Measurements from ENCODE around the gene CCDC71L. TPM values are rescaled to one million over a fixed set of nuclear protein-coding genes. Genes with fewer than 3 reads are reported as not detected.
"Not testable (repeated sequence)": the region's sequence is repeated elsewhere in the genome, so short reads cannot be mapped to it uniquely, and the experiment has no call there.

Gene CCDC71L
- total and polyA plus RNA-seq, 4 donors = 7.4 to 16.6 (median 12.3) TPM

- TF ChIP-seq FOXA2 (IDR thresholded peaks at IDR 0.05) (no peak), SP1 (IDR thresholded peaks at IDR 0.05) (no peak), TAF1 (conservative IDR thresholded peaks at IDR 0.05) (no peak), NR2F2 (IDR thresholded peaks at IDR 0.05) (no peak), GABPA (IDR thresholded peaks at IDR 0.05 in 1 of 2, conservative IDR thresholded peaks at IDR 0.05 in 1 of 2) (no peak), FOXA1 (IDR thresholded peaks at IDR 0.05) (no peak), ATF3 (IDR thresholded peaks at IDR 0.05) (no peak), REST (IDR thresholded peaks at IDR 0.05) (no peak), RXRA (IDR thresholded peaks at IDR 0.05) (no peak), HNF4G (IDR thresholded peaks at IDR 0.05) (no peak), RAD21 (IDR thresholded peaks at IDR 0.05) (no peak), CTCF (IDR thresholded peaks at IDR 0.05; ENCODE audit: low read depth, low read length, missing input control) (no peak), EGR1 (IDR thresholded peaks at IDR 0.05; ENCODE audit: low read depth in 2 of 2) (no peak), HNF4A (conservative IDR thresholded peaks at IDR 0.05) (no peak), YY1 (IDR thresholded peaks at IDR 0.05) (no peak), JUND (IDR thresholded peaks at IDR 0.05) (no peak)
- TF ChIP-seq, protein P1, sequence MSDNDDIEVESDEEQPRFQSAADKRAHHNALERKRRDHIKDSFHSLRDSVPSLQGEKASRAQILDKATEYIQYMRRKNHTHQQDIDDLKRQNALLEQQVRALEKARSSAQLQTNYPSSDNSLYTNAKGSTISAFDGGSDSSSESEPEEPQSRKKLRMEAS (IDR thresholded peaks at IDR 0.05) = no peak
- TF ChIP-seq, protein P2, sequence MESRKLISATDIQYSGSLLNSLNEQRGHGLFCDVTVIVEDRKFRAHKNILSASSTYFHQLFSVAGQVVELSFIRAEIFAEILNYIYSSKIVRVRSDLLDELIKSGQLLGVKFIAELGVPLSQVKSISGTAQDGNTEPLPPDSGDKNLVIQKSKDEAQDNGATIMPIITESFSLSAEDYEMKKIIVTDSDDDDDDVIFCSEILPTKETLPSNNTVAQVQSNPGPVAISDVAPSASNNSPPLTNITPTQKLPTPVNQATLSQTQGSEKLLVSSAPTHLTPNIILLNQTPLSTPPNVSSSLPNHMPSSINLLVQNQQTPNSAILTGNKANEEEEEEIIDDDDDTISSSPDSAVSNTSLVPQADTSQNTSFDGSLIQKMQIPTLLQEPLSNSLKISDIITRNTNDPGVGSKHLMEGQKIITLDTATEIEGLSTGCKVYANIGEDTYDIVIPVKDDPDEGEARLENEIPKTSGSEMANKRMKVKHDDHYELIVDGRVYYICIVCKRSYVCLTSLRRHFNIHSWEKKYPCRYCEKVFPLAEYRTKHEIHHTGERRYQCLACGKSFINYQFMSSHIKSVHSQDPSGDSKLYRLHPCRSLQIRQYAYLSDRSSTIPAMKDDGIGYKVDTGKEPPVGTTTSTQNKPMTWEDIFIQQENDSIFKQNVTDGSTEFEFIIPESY (IDR thresholded peaks at IDR 0.05) = no peak
- Histone ChIP-seq H3K36me3 (ENCODE audit: control insufficient read depth in 4 of 4, insufficient read depth in 3 of 4, low read depth in 1 of 4, low read length in 3 of 4) (no peaks in the 10 kb centered on the region), H3K27ac (ENCODE audit: low read depth in 1 of 2, low read length in 2 of 2) (no peak overlapping the region), H3K9ac (ENCODE audit: low read depth in 1 of 2, low read length in 2 of 2) (no peak overlapping the region), H3K4me1 (ENCODE audit: control insufficient read depth in 4 of 4, insufficient read depth in 4 of 4, low read length in 3 of 4) (no peaks in the 10 kb centered on the region), H3K4me3 (ENCODE audit: low read depth in 1 of 3, low read length in 3 of 3) (no peak overlapping the region), H3K9me3 (ENCODE audit: control insufficient read depth in 4 of 4, low read length in 3 of 4) (no peaks in the 10 kb centered on the region), H3K27me3 (ENCODE audit: control insufficient read depth in 4 of 4, insufficient read depth in 4 of 4, low read length in 3 of 4) (no peaks in the 10 kb centered on the region)
- no peak for DNase-seq (ENCODE audit: low spot score)
- WGBS = 78% methylated on average over 3 of the region's 3 CpGs
Measured at GRCh38 chr7:106678795-106679152, 17.8 kb upstream of the CCDC71L start.

DNA sequence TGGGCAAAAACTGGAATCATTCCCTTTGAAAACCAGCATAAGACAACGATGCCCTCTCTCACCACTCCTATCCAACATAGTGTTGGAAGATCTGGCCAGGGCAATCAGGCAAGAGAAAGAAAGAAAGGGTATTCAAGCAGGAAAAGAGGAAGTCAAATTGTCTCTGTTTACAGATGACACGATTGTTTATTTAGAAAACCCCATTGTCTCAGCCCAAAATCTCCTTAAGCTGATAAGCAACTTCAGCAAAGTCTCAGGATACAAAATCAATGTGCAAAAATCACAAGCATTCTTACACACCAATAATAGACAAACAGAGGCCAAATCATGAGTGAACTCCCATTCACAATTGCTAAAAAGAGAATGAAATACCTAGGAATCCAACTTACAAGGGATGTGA is 15.5 kb upstream of the CCDC71L start:
- not testable (repeated sequence) for H3K27ac ChIP-seq (ENCODE audit: low read depth in 1 of 2, low read length in 2 of 2); H3K36me3 ChIP-seq (ENCODE audit: control insufficient read depth in 4 of 4, insufficient read depth in 3 of 4, low read depth in 1 of 4, low read length in 3 of 4); H3K9me3 ChIP-seq (ENCODE audit: control insufficient read depth in 4 of 4, low read length in 3 of 4); H3K9ac ChIP-seq (ENCODE audit: low read depth in 1 of 2, low read length in 2 of 2); DNase-seq (ENCODE audit: low spot score); H3K4me1 ChIP-seq (ENCODE audit: control insufficient read depth in 4 of 4, insufficient read depth in 4 of 4, low read length in 3 of 4); H3K27me3 ChIP-seq (ENCODE audit: control insufficient read depth in 4 of 4, insufficient read depth in 4 of 4, low read length in 3 of 4); H3K4me3 ChIP-seq (ENCODE audit: low read depth in 1 of 3, low read length in 3 of 3)
- WGBS = 68% methylated on average over 2 of the region's 2 CpGs

DNA sequence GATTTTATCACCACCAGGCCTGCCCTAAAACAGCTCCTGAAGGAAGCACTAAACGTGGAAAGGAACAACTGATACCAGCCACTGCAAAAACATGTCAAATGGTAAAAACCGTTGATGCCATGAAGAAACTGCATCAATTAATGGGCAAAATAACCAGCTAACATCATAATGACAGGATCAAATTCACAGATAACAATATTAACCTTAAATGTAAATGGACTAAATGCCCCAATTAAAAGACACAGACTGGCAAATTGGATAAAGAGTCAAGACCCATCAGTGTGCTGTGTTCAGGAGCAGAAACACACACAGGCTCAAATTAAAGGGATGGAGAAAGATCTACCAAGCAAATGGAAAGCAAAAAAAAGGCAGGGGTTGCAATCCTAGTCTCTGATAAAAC is 12.7 kb upstream of the CCDC71L start:
- not testable (repeated sequence) for H3K27me3 ChIP-seq (ENCODE audit: control insufficient read depth in 4 of 4, insufficient read depth in 4 of 4, low read length in 3 of 4); H3K4me1 ChIP-seq (ENCODE audit: control insufficient read depth in 4 of 4, insufficient read depth in 4 of 4, low read length in 3 of 4); H3K36me3 ChIP-seq (ENCODE audit: control insufficient read depth in 4 of 4, insufficient read depth in 3 of 4, low read depth in 1 of 4, low read length in 3 of 4); H3K9me3 ChIP-seq (ENCODE audit: control insufficient read depth in 4 of 4, low read length in 3 of 4); H3K27ac ChIP-seq (ENCODE audit: low read depth in 1 of 2, low read length in 2 of 2); DNase-seq (ENCODE audit: low spot score); H3K4me3 ChIP-seq (ENCODE audit: low read depth in 1 of 3, low read length in 3 of 3); H3K9ac ChIP-seq (ENCODE audit: low read depth in 1 of 2, low read length in 2 of 2)
- WGBS = 84% methylated on average over 2 of the region's 2 CpGs

- not testable (repeated sequence) for DNase-seq (ENCODE audit: low spot score); H3K9ac ChIP-seq (ENCODE audit: low read depth in 1 of 2, low read length in 2 of 2); H3K9me3 ChIP-seq (ENCODE audit: control insufficient read depth in 4 of 4, low read length in 3 of 4); H3K27ac ChIP-seq (ENCODE audit: low read depth in 1 of 2, low read length in 2 of 2); H3K4me1 ChIP-seq (ENCODE audit: control insufficient read depth in 4 of 4, insufficient read depth in 4 of 4, low read length in 3 of 4); H3K4me3 ChIP-seq (ENCODE audit: low read depth in 1 of 3, low read length in 3 of 3); H3K27me3 ChIP-seq (ENCODE audit: control insufficient read depth in 4 of 4, insufficient read depth in 4 of 4, low read length in 3 of 4); H3K36me3 ChIP-seq (ENCODE audit: control insufficient read depth in 4 of 4, insufficient read depth in 3 of 4, low read depth in 1 of 4, low read length in 3 of 4)
- WGBS = 90% methylated on average over 8 of the region's 8 CpGs
Measured at GRCh38 chr7:106671930-106672329, 11.0 kb upstream of the CCDC71L start.
